A172 (cell line): ENCODE measurements around the gene SLC35F6. TPM values are rescaled to one million over a fixed set of nuclear protein-coding genes. Genes with fewer than 3 reads are reported as not detected.

Experiments
- DNase-seq: peaks from one replicate; pipeline ENCODE4 v3.0.0-alpha.2; 2015; ENCODE audit warnings: low spot score
- total RNA-seq: library from RNA; depleted of rRNA; stranded (reverse); fragments of >200 nt; shearing (Covaris generic); gene quantifications from 2 replicates; pipeline ENCODE4 v1.2.3, GENCODE V29; 2014; rRNA removed

Gene SLC35F6
- total RNA-seq, result 35.9 and 38.9 TPM in 2 replicates

DNA sequence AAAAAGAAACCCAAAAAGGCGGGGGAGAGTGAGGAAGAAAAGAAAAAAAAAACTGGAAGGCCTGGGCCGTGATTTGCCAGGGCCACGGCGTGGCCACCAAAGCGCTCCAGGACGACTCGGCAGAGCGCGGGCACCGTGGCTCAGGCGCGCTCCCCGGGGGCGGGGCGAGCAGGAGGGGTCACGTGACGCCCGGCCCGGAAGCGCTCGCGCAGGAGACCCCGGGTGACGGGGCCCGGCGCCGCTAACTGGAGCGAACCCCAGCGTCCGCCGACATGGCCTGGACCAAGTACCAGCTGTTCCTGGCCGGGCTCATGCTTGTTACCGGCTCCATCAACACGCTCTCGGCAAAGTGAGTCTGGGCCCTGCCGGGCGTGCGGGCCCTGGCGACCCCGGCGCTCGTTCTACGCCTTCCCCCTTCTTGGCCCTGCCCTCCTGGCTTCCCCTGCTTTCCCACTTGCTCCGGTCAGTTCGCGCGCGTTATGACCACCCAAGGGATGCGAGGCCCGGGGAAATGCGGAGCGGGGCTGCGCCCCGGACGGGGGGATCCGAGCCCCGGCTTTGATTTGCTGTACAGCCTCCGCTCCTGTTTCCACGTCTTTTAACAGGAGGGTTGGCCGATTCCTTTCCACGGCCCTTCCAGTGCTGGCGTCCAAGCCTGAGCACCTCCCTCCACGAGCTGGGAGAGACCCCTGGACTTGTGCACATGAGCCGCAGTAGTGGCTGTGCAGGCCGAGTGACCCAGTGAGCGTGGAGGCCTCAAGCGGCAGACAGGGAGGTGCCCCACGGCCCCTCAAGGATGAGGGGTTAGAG lies at the start of gene SLC35F6:
TSS of gene SLC35F6 (plus strand) at position 207 of the 810 bp plus-strand sequence. CDS start at position 273, 66 bp downstream.
- peak; percentile 56 for DNase-seq

GRCh38 chr2:26715528-26716270 lies 48.4 kb upstream of the SLC35F6 start:
- no peak for DNase-seq

GRCh38 chr2:26716340-26716739 lies 47.7 kb upstream of the SLC35F6 start:
- no peak for DNase-seq

GRCh38 chr2:26716769-26717168 lies 47.3 kb upstream of the SLC35F6 start:
- no peak for DNase-seq

GRCh38 chr2:26717362-26717761 lies 46.7 kb upstream of the SLC35F6 start:
- DNase-seq, result no peak

GRCh38 chr2:26718949-26719686 lies 45.0 kb upstream of the SLC35F6 start:
- DNase-seq, result no peak

- peak; percentile 73 for DNase-seq
Observed at GRCh38 chr2:26720322-26721114, 43.6 kb upstream of the SLC35F6 start.

GRCh38 chr2:26721115-26722032 lies 42.7 kb upstream of the SLC35F6 start:
- DNase-seq, result peak; percentile 62

- no peak for DNase-seq
Observed at GRCh38 chr2:26722328-26722727, 41.8 kb upstream of the SLC35F6 start.

DNA sequence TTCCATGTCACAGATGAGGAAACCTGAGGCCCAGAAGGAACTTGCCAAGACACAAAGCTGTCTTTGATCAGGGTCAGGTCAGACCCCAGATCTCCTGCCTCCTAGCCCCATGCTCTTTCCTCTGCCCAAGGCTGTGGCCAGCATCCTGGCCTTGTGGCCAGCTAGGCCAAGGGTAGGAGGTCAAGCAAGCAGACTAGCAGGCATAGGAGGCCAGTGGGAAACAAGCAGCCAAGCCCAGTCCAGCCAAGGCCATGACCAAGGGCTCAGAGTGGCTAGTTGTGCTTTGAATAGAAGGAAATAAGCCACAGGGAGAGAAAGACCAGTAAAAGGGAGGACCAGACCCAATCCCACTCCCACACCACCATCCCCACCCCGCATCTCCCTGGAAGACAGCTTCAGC lies 41.2 kb upstream of the SLC35F6 start:
- no peak for DNase-seq

- DNase-seq, result no peak
Observed at GRCh38 chr2:26723475-26723874, 40.6 kb upstream of the SLC35F6 start.

DNA sequence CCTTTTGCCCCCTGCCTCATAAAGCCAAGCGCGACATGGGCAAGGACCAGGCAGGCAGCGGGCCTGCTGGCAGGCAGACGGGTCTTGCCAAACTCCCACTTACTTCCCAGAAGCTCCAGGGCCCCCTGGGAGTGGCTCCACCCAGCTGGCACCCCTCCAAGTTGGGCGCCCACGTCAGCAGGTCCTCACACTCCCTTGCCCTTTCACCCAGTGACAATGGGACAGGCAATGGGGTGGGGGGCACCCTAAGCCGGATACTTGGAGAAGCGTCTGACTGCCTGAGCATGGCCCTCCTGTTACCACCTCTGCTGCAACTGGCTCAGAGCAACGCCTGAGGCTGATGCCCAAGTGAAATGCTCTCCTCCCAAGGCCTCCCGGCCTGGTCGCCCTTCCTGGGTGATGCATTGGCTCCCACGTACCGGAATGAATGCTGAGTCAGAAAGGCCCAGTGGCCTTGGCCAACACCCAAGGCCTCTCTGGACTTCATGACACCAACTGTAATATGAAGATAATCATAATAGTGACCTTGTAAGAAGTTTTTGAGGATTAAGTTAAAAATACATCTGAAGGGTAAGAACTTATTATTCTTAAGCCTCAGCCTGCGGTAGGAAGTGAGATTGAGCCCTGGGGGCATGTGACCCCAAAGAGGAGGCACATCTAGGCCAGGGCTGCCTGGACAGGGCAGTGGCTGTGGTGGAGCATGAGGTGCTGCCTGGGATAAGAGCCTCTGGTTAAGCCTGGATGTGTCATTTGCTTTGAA lies 39.9 kb upstream of the SLC35F6 start:
- DNase-seq, result peak; percentile 90

- no peak for DNase-seq
Observed at GRCh38 chr2:26724784-26725520, 39.1 kb upstream of the SLC35F6 start.

- no peak for DNase-seq
Observed at GRCh38 chr2:26725521-26725820, 38.6 kb upstream of the SLC35F6 start.

DNA sequence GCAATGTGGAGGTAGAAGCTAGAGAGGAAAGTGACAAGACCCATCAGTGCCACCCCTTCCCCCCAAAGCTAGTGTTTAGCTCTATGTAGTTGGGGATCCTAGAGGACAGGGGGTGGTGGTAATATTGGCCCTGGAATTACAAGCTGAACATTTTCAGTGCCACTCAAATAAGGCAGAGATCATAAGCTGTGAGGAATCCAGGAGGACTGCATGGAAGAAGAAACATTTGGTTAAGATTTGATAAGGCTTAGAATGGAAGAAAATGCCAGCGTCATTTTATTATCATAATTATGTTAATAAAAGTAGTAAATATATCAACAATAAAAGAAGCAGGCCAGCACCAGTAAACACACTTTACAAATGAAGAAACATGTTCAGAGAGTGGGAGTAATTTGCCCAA lies 37.9 kb upstream of the SLC35F6 start:
- no peak for DNase-seq

GRCh38 chr2:26727641-26728561 lies 36.2 kb upstream of the SLC35F6 start:
- no peak for DNase-seq

- no peak for DNase-seq
Observed at GRCh38 chr2:26729311-26729710, 34.8 kb upstream of the SLC35F6 start.
